CD14-positive monocyte (primary cell): ENCODE results near the gene SS18L1. TPM values are rescaled to one million over a fixed set of nuclear protein-coding genes. Genes with fewer than 3 reads are reported as not detected.

Experiments
- DNase-seq, 3 donors: peaks; one replicate each; pipeline ENCODE4 v3.0.0-alpha.2; 2011 to 2022
- H2AFZ ChIP-seq: 2 replicates; pipeline ENCODE4 v1.6.0; 2012; ENCODE audit warnings: mild to moderate bottlenecking, low read depth, low read length, inconsistent platforms; ENCODE audit not compliant: insufficient read depth, poor library complexity, severe bottlenecking
- H3K27ac ChIP-seq, 2 donors: 1 replicate in 1 of 2; 2 replicates in 1 of 2; pipeline ENCODE4 v1.5.1; 2012 to 2013; ENCODE audit warnings: low read length in 2 of 2, control low read depth in 1 of 2, inconsistent platforms in 1 of 2, low read depth in 1 of 2, mild to moderate bottlenecking in 1 of 2
- H3K27me3 ChIP-seq, 2 donors: one replicate each; pipeline versions ENCODE4 v1.6.0 to v1.6.1; 2011 to 2013; ENCODE audit warnings: low read length in 2 of 2; ENCODE audit not compliant: control insufficient read depth in 2 of 2, insufficient read depth in 2 of 2
- H3K36me3 ChIP-seq, 2 donors: replicated peaks in 1 of 2; 1 replicate in 1 of 2; 2 replicates in 1 of 2; pipeline versions ENCODE4 v1.5.1 to v1.6.1; 2012 to 2013; ENCODE audit warnings: low read length in 2 of 2, control low read depth in 1 of 2, inconsistent platforms in 1 of 2, mild to moderate bottlenecking in 1 of 2; ENCODE audit not compliant: insufficient read depth in 2 of 2, control insufficient read depth in 1 of 2
- H3K4me1 ChIP-seq, 2 donors: 1 replicate in 1 of 2; 2 replicates in 1 of 2; pipeline versions ENCODE4 v1.5.1 to v1.6.1; 2012 to 2013; ENCODE audit warnings: low read length in 2 of 2, control low read depth in 1 of 2, inconsistent platforms in 1 of 2, mild to moderate bottlenecking in 1 of 2, moderate library complexity in 1 of 2; ENCODE audit not compliant: insufficient read depth in 2 of 2, control insufficient read depth in 1 of 2
- H3K4me2 ChIP-seq: replicated peaks from 2 replicates; pipeline ENCODE3; 2012; ENCODE audit warnings: low read length, moderate library complexity, mild to moderate bottlenecking; ENCODE audit not compliant: poor library complexity, severe bottlenecking; ENCODE audit errors: extremely low read depth
- H3K4me3 ChIP-seq, 3 experiments: fragments of 200-600 bp in 1 of 3; sonication (generic) in 1 of 3; replicated peaks in 1 of 3; 1 replicate in 2 of 3; 2 replicates in 1 of 3; pipeline ENCODE4 v1.5.1; 2011 to 2013; ENCODE audit warnings: low read length in 3 of 3, mild to moderate bottlenecking in 3 of 3, control low read depth in 2 of 3, low read depth in 2 of 3, inconsistent platforms in 1 of 3, moderate library complexity in 1 of 3
- H3K79me2 ChIP-seq: 2 replicates; pipeline ENCODE4 v1.6.0; 2012; ENCODE audit warnings: mild to moderate bottlenecking, control low read depth, inconsistent platforms, low read length, moderate library complexity; ENCODE audit not compliant: insufficient read depth
- H3K9ac ChIP-seq: 2 replicates; pipeline ENCODE4 v1.6.0; 2017; ENCODE audit warnings: low read length, mild to moderate bottlenecking; ENCODE audit not compliant: insufficient read depth, poor library complexity, severe bottlenecking
- H3K9me3 ChIP-seq, 2 donors: replicated peaks in 1 of 2; 1 replicate in 1 of 2; 2 replicates in 1 of 2; pipeline versions ENCODE4 v1.5.1 to v1.6.1; 2012 to 2013; ENCODE audit warnings: low read length in 2 of 2, control low read depth in 1 of 2; ENCODE audit not compliant: control insufficient read depth in 1 of 2, insufficient read depth in 1 of 2
- H4K20me1 ChIP-seq: 2 replicates; pipeline ENCODE4 v1.6.0; 2012; ENCODE audit warnings: mild to moderate bottlenecking, low read length, control low read depth, moderate library complexity; ENCODE audit not compliant: insufficient read depth
- H3K27ac Mint-ChIP-seq, 7 donors: one replicate each; pipeline ENCODE4 v1.8.0; 2020; ENCODE audit warnings: mild to moderate bottlenecking in 7 of 7, mixed read lengths in 7 of 7, moderate library complexity in 6 of 7, inconsistent platforms in 2 of 7
- H3K27me3 Mint-ChIP-seq, 3 donors: one replicate each; pipeline ENCODE4 v1.8.0; 2021 to 2022; ENCODE audit warnings: low read depth in 3 of 3, mild to moderate bottlenecking in 3 of 3, mixed read lengths in 3 of 3, moderate library complexity in 3 of 3, inconsistent platforms in 1 of 3
- H3K36me3 Mint-ChIP-seq, 2 donors: one replicate each; pipeline ENCODE4 v1.8.0; 2020; ENCODE audit warnings: mixed read lengths in 2 of 2, inconsistent platforms in 1 of 2, mild to moderate bottlenecking in 1 of 2
- H3K4me1 Mint-ChIP-seq: one replicate; pipeline ENCODE4 v1.8.0; 2020; ENCODE audit warnings: mild to moderate bottlenecking, mixed read lengths
- H3K4me3 Mint-ChIP-seq, 2 donors: one replicate each; pipeline ENCODE4 v1.8.0; 2020; ENCODE audit warnings: mild to moderate bottlenecking in 2 of 2, mixed read lengths in 2 of 2, moderate library complexity in 1 of 2
- H3K9me3 Mint-ChIP-seq, 7 donors: one replicate each; pipeline ENCODE4 v1.8.0; 2020 to 2022; ENCODE audit warnings: mixed read lengths in 7 of 7, mild to moderate bottlenecking in 6 of 7, moderate library complexity in 6 of 7, inconsistent platforms in 2 of 7
- WGBS: methylation state at CpG from one replicate; pipeline ENCODE4 v1.1.5; 2013; ENCODE audit warnings: missing lambda C conversion rate; ENCODE audit not compliant: insufficient coverage; 5-methylcytosine and 5-hydroxymethylcytosine counted together
- intact Hi-C, 2 donors: fragments of 100-400 bp; cut with micrococcal nuclease; formaldehyde crosslinking; loops; one replicate each; pipeline versions ENCODE4 v1.15.0 to v1.15.1; 2023
- polyA plus RNA-seq, 3 donors: library from polyadenylated mRNA; depleted of rRNA in 1 of 3; unstranded in 2 of 3; stranded (reverse) in 1 of 3; fragments of 300-500 nt in 2 of 3; fragments of >200 nt in 1 of 3; fragmentation: Illumina TruSeq in 2 of 3; gene quantifications; 1 replicate in 2 of 3; 2 replicates in 1 of 3; pipeline ENCODE4 v1.2.3, GENCODE V29; 2012 to 2021
- TF ChIP-seq, protein P1 (sequence below): fragments of 200-600 bp; IDR thresholded peaks from one replicate; pipeline ENCODE4 v1.8.0; 2022; ENCODE audit warnings: antibody characterized with exemption, mild to moderate bottlenecking

The SS18L1 gene
- polyA plus RNA-seq, 3 donors, result 0.75 to 16.5 (median 1.1) TPM

DNA sequence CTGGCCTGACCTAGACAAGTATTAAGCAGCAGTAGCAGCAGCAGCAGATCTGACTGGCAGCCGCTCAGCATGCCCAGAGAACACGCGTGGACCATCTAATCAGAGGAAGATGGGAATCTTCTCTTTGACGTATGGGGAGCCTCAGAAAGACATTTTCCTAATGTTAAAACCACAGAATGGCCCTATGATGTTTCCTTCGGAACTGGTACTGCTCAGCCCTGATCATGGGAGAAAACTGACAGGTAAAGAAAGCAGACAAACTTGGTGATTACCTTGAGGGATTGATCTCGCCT is 6.5 kb upstream of the SS18L1 start:
- DNase-seq, result no peak
- Histone ChIP-seq H3K27ac (peak overlapping the region in 1 of 2 donors; percentile 46), H3K4me1 (peaks cover 48 to 53% of the 10 kb centered on the region in 2 donors)

GRCh38 chr20:62137478-62138203 is 5.9 kb upstream of the SS18L1 start:
- Histone ChIP-seq H3K79me2 (peaks cover 59% of the 10 kb centered on the region), H3K4me1 (peaks cover 48 to 53% of the 10 kb centered on the region in 2 donors), H3K9me3 (no peaks in the 10 kb centered on the region), H2AFZ (no peak overlapping the region), H3K36me3 (peaks cover 70 to 78% of the 10 kb centered on the region in 2 donors), H3K4me2 (no peak overlapping the region), H3K27me3 (no peaks in the 10 kb centered on the region), H4K20me1 (peaks cover 93% of the 10 kb centered on the region), H3K27ac (peak overlapping the region; percentile 0 to 46), H3K9ac (no peak overlapping the region), H3K4me3 (no peak overlapping the region)
- H3K36me3 Mint-ChIP-seq, result peaks cover 67 to 79% of the 10 kb centered on the region in 2 donors
- H3K27me3 Mint-ChIP-seq, result no peaks in the 10 kb centered on the region
- whole genome bisulfite sequencing, result 91% methylated on average over 8 of the region's 8 CpGs
- intact Hi-C loops, result loop anchor here in 1 of 2 donors (2.0 kb wide), 1 partner anchor 15 kb away; the partner anchor contains the start of gene LSM14B
- DNase-seq, result no peak
- H3K9me3 Mint-ChIP-seq, result peaks cover 0 to 3% (median 0%) of the 10 kb centered on the region in 7 donors
- TF ChIP-seq, protein P1, sequence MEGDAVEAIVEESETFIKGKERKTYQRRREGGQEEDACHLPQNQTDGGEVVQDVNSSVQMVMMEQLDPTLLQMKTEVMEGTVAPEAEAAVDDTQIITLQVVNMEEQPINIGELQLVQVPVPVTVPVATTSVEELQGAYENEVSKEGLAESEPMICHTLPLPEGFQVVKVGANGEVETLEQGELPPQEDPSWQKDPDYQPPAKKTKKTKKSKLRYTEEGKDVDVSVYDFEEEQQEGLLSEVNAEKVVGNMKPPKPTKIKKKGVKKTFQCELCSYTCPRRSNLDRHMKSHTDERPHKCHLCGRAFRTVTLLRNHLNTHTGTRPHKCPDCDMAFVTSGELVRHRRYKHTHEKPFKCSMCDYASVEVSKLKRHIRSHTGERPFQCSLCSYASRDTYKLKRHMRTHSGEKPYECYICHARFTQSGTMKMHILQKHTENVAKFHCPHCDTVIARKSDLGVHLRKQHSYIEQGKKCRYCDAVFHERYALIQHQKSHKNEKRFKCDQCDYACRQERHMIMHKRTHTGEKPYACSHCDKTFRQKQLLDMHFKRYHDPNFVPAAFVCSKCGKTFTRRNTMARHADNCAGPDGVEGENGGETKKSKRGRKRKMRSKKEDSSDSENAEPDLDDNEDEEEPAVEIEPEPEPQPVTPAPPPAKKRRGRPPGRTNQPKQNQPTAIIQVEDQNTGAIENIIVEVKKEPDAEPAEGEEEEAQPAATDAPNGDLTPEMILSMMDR, result no peak
- peaks cover 54% of the 10 kb centered on the region for H3K4me1 Mint-ChIP-seq
- peak overlapping the region in 6 of 7 donors; percentile 50 to 80 (median 67) for H3K27ac Mint-ChIP-seq
- H3K4me3 Mint-ChIP-seq, result no peak overlapping the region

More for the DNA sequence above, 6.5 kb upstream of the SS18L1 start:
- Histone ChIP-seq H3K9me3 (no peaks in the 10 kb centered on the region), H4K20me1 (peaks cover 96% of the 10 kb centered on the region), H2AFZ (no peak overlapping the region), H3K9ac (no peak overlapping the region), H3K79me2 (peaks cover 53% of the 10 kb centered on the region), H3K27me3 (no peaks in the 10 kb centered on the region), H3K4me3 (no peak overlapping the region), H3K36me3 (peaks cover 76 to 84% of the 10 kb centered on the region in 2 donors), H3K4me2 (no peak overlapping the region)
- Mint-ChIP-seq H3K27ac (peak overlapping the region in 6 of 7 donors; percentile 16 to 80 (median 64)), H3K4me3 (no peak overlapping the region), H3K9me3 (peaks cover 0 to 3% (median 0%) of the 10 kb centered on the region in 7 donors), H3K36me3 (peaks cover 73 to 85% of the 10 kb centered on the region in 2 donors), H3K4me1 (peaks cover 56% of the 10 kb centered on the region), H3K27me3 (no peaks in the 10 kb centered on the region)
- 86% methylated on average over 4 of the region's 6 CpGs for WGBS
- TF ChIP-seq, protein P1, result peak; percentile 59
- intact Hi-C loops, result loop anchor here in 1 of 2 donors (2.0 kb wide), 1 partner anchor 14 kb away; the partner anchor contains the start of gene LSM14B
